Measurements from ENCODE around the gene GDPGP1.
"Not testable (repeated sequence)": the region's sequence is repeated elsewhere in the genome, so short reads cannot be mapped to it uniquely, and the experiment has no call there.

GDPGP1 gene

DNA sequence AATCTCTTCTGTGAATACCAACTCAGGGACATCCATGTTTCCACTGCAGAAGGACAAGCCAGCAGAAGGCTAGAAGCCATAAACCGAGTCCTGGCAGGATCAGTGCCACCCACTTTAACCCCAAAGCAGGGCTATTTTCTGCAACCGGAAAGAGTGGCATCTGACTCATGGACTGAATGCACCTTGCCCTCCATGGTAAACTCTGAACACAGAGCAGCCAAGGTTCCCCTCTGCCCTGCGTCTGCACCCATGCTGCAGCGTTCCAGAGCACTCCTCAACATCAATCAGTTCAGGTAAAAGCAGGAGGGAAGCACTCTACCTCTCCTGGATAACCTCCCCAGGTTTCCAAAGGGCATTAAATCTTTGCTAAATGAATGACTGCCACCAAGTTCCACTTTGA lies 30.7 kb downstream of the GDPGP1 start:
- DNase-seq, result no peak

- peak; percentile 89 for DNase-seq
These were observed 31.5 kb downstream of the GDPGP1 start, which contains the start of gene NGRN for GRCh38 chr15:90265271-90266060. TSS of gene NGRN (plus strand) at chr15:90265672. CDS start at chr15:90265713, 41 bp downstream.

- DNase-seq, result peak; percentile 28
These were observed 32.0 kb downstream of the GDPGP1 start for GRCh38 chr15:90266061-90266431.

DNA sequence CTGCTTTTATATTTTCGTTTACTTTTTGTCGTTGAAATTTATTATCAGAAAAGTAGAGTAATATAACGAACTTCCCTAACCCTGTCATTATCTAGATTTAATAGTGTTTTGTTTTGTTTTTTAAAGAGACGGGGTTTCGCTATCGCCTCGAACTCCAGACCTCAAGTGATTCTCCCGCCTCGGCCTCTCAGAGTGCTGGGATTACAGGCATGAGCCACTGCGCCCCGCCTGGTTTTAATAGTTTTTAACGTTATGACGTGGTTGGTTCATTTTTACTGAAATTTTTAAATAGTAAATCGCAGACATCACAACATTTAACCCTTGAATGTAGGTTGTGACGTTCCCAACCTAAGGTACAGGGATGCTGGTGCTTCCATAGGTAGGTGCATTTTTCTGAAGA lies 32.5 kb downstream of the GDPGP1 start:
- DNase-seq, result peak; percentile 13

GRCh38 chr15:90268415-90268814 lies 34.4 kb downstream of the GDPGP1 start:
- no peak for DNase-seq

GRCh38 chr15:90270502-90271150 lies 36.6 kb downstream of the GDPGP1 start:
- no peak for DNase-seq

DNA sequence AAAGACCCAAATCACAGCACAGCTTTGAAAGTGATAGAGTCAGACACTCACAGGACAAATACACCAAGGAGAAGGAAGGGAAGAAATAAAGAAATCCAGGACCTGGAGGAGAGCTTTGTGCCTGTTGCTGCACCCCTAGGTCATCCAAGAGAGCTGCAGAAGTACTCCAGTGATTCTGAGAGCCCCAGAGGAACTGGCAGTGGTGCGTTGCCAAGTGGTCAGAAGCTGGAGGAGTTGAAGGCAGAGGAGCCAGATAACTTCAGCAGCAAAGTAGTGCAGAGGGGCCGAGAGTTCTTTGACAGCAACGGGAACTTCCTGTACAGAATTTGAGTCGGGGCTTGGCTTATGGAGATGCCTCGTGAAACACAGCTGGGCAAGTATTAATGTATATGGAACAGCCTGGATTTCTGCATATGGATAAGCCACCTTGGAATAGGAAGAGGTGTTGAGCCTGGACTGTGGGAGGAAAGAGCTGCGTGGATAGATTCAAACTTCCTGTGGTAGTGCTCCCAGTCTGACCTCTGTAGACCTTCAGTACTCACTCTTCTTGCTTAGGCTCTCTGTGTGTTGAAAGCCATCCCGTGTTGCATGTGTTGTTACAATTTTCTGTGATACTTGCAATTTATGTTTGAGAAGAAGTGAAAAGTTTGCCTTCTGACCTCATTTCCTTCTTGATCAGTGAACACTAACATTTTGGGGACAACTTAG lies 37.6 kb downstream of the GDPGP1 start:
- DNase-seq, result no peak

GRCh38 chr15:90278467-90278866 lies 44.5 kb downstream of the GDPGP1 start:
- not testable (repeated sequence) for DNase-seq

DNA sequence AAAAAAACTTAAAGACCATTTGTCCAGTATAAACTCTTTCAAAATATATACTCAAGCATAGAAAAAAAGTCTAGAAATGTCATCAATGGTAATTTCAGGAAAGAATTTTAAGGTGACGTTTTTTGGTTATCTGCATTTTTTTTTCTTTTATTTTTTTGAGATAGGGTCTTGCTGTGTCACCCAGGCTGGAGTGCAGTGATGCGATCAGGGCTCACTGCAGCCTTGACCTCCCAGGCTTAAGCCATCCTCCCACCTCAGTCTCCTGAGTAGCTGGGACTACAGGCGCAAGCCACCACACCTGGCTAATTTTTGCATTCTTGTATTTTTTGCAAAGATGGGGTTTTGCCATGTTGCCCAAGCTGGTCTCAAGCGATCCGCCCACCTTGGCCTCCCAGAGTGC lies 46.7 kb downstream of the GDPGP1 start:
- DNase-seq, result not testable (repeated sequence)

DNA sequence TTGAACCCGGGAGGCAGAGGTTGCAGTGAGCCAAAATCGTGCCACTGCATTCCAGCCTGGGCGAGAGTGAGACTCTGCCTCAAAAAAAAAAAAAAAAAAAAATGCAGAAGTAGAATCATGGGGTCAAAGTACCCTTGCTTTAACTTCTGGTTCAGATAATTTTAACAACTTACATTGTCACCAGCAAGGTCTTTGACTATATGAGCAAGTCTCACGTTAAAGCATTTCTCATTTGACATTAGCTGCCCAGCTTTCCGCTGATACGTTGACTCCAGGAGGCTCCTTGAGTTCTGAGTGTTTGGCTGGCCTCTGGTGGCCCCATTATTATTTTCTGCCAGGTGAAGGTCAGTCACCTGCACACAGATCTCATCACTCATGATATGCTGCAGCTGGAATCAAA lies 47.6 kb downstream of the GDPGP1 start:
- DNase-seq, result not testable (repeated sequence)

DNA sequence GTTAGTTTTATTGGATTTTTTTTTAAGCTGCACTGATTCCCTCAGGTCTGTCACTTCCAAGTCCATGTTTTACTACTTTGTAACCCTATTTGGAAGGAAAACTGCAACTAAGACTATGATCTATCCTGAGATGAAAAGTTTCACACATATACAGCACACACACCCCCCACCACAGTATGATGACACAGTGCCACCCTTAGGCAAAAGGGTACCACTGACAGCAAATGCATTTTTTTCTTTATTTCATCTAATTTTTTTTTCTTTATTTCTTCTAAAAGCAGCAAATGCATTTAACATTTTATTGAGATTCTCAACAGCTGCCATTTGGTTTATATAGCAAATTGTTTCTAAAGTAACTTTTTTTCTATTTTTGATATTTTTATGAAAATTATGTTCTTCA lies 52.7 kb downstream of the GDPGP1 start:
- peak; percentile 40 for DNase-seq

DNA sequence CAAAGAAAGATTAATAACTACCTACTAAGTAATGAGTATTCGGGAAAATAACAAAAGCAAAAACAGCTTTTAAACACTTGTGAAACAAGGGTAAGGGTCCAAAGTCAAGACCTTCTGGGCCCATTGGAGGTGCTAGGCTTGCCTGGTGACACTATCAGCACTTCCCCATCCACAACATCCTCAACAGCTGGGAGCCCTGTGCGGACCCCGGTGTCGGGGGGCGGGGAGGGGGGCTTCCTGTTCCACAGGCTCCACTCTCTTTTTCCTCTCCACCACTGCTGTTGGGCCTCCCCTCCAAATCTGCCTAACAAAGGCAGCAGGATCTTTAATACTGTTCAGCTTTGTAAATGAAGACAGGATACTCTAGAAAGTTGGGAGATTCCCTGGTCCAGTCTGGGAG lies 53.1 kb downstream of the GDPGP1 start:
- DNase-seq, result no peak

- no peak for DNase-seq
These were observed 53.9 kb downstream of the GDPGP1 start for GRCh38 chr15:90287946-90288345.

GRCh38 chr15:90291679-90292356 lies 57.8 kb downstream of the GDPGP1 start:
- DNase-seq, result no peak

DNA sequence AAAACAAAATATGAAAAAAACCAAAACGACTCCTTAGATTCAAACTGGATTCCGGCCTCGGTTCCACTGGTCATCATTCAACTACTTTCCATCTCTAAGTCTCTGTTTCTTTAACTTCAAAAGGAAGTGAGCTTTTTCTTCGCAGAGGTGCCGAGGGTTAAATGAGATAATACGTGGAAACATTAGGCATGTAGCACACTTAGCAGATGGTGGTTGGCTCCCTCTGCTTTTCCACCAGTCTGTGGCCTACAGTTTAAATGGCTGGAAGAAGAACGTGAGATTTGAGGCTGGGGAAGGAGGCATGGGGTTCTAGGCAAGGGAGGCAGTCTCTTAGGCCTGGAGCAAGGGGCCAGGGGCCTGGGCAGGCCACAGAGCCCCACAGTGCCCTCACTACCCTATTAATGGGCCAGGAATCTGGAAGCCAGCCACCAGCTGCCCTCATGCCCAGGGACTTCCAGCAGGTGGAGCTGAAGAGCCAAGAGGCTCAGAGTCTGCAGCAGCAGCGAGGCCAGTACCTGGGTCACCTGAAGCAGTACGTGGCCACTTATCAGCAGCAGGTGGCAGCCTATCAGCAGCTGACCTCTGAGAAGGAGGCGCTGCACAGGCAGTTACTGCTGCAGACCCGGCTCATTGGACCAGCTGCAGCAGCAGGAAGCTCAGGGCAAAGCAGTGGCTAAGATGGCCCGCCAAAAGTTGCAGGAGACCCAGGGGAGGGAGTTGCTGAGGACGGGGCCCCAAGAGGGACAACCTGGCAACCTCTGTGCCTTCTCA lies 59.2 kb downstream of the GDPGP1 start:
- DNase-seq, result peak; percentile 22

DNA sequence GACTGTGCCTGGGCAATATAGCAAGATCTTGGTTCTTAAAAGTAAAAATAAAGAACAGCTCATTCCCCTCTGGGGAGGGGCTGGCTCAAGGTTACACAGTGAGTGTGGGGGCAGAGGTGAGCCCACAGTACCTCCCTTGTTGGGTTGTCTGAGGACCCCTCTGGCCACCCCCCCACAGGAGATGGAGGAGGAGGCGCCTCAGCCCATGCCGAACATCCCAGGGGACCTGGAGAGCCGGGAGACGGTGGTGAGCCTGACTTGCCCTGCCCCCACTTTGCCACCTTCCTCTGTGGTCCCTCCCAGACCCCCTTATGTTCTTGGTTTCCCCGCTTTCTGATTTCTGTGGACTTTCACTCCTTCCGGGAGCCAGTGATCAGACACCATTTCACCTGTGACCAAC lies 60.1 kb downstream of the GDPGP1 start:
- no peak for DNase-seq

- no peak for DNase-seq
These were observed 60.7 kb downstream of the GDPGP1 start for GRCh38 chr15:90294601-90295269.

GRCh38 chr15:90295270-90295648 lies 61.2 kb downstream of the GDPGP1 start:
- no peak for DNase-seq
